Osteoblast (primary cell): ENCODE data around the gene AP1M2. TPM values are rescaled to one million over a fixed set of nuclear protein-coding genes. Genes with fewer than 3 reads are reported as not detected.
A peak's percentile ranks its signal among the peaks of the same experiment; 100 is the strongest.

Experiments used
- DNase-seq: peaks from one replicate; pipeline ENCODE4 v3.0.0; 2011; ENCODE audit warnings: low spot score, mixed read lengths; ENCODE audit not compliant: insufficient read length; ENCODE audit errors: missing footprints
- H2AFZ ChIP-seq: 2 replicates; pipeline ENCODE4 v1.6.0; 2011; ENCODE audit warnings: mild to moderate bottlenecking, low read length
- H3K27ac ChIP-seq: 2 replicates; pipeline ENCODE4 v1.5.1; 2011; ENCODE audit warnings: mild to moderate bottlenecking, low read depth, low read length, moderate library complexity
- H3K27me3 ChIP-seq: 2 replicates; pipeline ENCODE4 v1.6.0; 2012; ENCODE audit warnings: mild to moderate bottlenecking, control low read depth, inconsistent platforms, low read length, moderate library complexity; ENCODE audit not compliant: insufficient read depth
- H3K36me3 ChIP-seq: 2 replicates; pipeline ENCODE4 v1.5.1; 2011; ENCODE audit warnings: mild to moderate bottlenecking, low read length, control low read depth, moderate library complexity; ENCODE audit not compliant: insufficient read depth
- H3K4me1 ChIP-seq: 2 replicates; pipeline ENCODE4 v1.5.1; 2011; ENCODE audit warnings: mild to moderate bottlenecking, low read length, control low read depth, moderate library complexity; ENCODE audit not compliant: insufficient read depth
- H3K4me2 ChIP-seq: 2 replicates; pipeline ENCODE4 v1.6.0; 2011; ENCODE audit warnings: mild to moderate bottlenecking, low read length; ENCODE audit not compliant: insufficient read depth
- H3K4me3 ChIP-seq: fragments of 200-600 bp; sonication (generic); 3 replicates; pipeline ENCODE4 v1.5.1; 2012; ENCODE audit warnings: mild to moderate bottlenecking, low read length, inconsistent platforms; ENCODE audit not compliant: insufficient read depth
- H3K79me2 ChIP-seq: 2 replicates; pipeline ENCODE4 v1.6.0; 2012; ENCODE audit warnings: mild to moderate bottlenecking, low read length, control low read depth, inconsistent platforms; ENCODE audit not compliant: insufficient read depth
- H3K9me3 ChIP-seq: 2 replicates; pipeline ENCODE4 v1.5.1; 2011; ENCODE audit warnings: low read depth, low read length, control low read depth
- H4K20me1 ChIP-seq: 2 replicates; pipeline ENCODE4 v1.6.0; 2012; ENCODE audit warnings: mild to moderate bottlenecking, low read length, control low read depth; ENCODE audit not compliant: insufficient read depth
- total RNA-seq: library from RNA; depleted of rRNA; stranded (reverse); fragments of >200 nt; gene quantifications from 2 replicates; pipeline ENCODE4 v1.2.3, GENCODE V29; 2012
- TF ChIP-seq, protein P1 (sequence below): IDR thresholded peaks from 2 replicates; pipeline ENCODE4 v1.5.1; 2011; ENCODE audit warnings: mild to moderate bottlenecking, low read depth, low read length, moderate library complexity; ENCODE audit errors: extremely low read depth

Gene AP1M2
- total RNA-seq, 1 donor: 0.72 TPM

DNA sequence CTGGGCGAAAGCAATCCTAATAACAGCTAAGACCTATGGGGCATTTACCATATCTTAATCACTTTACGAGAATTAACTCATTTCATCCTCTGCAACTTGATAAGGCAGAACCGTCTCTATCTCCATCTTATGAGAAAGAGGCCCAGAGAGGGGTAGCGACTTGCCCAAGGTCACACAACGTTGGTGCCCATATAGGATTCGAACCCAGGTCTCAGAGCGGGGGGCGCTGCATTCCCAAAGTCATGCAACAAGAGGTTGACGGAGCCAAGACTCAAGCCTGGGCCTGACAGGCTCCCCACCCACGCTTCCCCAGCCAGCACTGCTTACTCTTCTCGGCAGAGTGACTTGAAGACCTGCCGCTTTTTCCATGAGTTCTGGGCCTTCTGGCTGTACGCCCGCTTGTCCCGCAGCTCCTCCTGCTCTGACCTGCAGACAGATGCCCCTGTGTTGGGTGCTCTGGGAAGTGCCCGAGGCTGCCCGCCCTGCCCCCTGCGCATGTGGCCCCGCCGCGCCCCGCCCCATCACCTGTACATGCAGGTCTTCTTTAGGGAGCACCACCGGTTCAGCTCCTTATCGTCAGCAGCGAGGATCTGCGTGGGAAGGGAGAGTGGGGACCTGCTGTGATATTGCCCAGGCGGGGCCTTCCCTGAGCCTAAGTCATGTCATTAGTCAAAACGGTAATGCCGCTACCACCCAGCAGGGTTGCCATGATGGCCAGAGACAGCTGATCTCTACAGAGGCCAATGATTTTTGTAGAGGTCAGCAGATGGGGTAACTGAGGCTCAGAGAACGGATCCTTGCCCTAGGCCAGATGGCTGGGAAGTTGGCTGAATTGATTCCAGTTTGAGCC, 32.1 kb downstream of the AP1M2 start:
- H3K4me1 ChIP-seq: no peaks in the 10 kb centered on the region
- H3K27ac ChIP-seq: no peak overlapping the region
- no peak for DNase-seq
- H3K4me3 ChIP-seq: no peak overlapping the region
- H3K4me2 ChIP-seq: no peak overlapping the region
- TF ChIP-seq, protein P1, sequence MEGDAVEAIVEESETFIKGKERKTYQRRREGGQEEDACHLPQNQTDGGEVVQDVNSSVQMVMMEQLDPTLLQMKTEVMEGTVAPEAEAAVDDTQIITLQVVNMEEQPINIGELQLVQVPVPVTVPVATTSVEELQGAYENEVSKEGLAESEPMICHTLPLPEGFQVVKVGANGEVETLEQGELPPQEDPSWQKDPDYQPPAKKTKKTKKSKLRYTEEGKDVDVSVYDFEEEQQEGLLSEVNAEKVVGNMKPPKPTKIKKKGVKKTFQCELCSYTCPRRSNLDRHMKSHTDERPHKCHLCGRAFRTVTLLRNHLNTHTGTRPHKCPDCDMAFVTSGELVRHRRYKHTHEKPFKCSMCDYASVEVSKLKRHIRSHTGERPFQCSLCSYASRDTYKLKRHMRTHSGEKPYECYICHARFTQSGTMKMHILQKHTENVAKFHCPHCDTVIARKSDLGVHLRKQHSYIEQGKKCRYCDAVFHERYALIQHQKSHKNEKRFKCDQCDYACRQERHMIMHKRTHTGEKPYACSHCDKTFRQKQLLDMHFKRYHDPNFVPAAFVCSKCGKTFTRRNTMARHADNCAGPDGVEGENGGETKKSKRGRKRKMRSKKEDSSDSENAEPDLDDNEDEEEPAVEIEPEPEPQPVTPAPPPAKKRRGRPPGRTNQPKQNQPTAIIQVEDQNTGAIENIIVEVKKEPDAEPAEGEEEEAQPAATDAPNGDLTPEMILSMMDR: no peak
- H4K20me1 ChIP-seq: peaks cover 3% of the 10 kb centered on the region
- no peaks in the 10 kb centered on the region for H3K27me3 ChIP-seq
- H3K9me3 ChIP-seq: no peaks in the 10 kb centered on the region
- peaks cover 53% of the 10 kb centered on the region for H3K36me3 ChIP-seq
- no peak overlapping the region for H2AFZ ChIP-seq
- H3K79me2 ChIP-seq: no peaks in the 10 kb centered on the region

DNA sequence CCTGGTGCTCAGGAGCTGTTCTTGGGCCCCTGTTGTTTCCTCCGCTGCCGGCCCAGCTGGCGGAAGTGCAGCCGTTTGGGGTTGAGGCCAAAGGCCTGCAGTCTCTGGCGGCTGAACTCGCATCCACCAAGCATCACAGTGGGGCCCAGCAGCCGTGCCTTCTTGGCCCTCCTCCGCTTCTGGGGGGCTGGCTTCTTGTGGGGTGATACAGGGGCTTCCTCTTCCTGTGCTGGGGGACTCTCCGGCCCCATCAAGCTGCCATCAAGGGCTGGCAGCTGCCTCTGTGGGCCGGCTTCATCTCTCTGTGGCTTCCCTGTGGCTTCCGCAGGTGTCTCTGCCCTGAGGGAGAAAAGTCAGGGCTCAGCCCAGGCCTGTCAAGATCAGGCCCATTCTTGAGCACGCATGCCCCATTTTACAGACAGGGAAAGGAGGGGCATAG, 33.1 kb downstream of the AP1M2 start:
- TF ChIP-seq, protein P1: no peak
- Histone ChIP-seq H3K79me2 (no peaks in the 10 kb centered on the region), H3K9me3 (no peaks in the 10 kb centered on the region), H4K20me1 (peaks cover 3% of the 10 kb centered on the region), H3K27ac (no peak overlapping the region), H3K4me2 (no peak overlapping the region), H3K4me1 (no peaks in the 10 kb centered on the region), H3K4me3 (no peak overlapping the region), H3K27me3 (no peaks in the 10 kb centered on the region), H3K36me3 (peaks cover 45% of the 10 kb centered on the region), H2AFZ (no peak overlapping the region)
- peak; percentile 66 for DNase-seq

DNA sequence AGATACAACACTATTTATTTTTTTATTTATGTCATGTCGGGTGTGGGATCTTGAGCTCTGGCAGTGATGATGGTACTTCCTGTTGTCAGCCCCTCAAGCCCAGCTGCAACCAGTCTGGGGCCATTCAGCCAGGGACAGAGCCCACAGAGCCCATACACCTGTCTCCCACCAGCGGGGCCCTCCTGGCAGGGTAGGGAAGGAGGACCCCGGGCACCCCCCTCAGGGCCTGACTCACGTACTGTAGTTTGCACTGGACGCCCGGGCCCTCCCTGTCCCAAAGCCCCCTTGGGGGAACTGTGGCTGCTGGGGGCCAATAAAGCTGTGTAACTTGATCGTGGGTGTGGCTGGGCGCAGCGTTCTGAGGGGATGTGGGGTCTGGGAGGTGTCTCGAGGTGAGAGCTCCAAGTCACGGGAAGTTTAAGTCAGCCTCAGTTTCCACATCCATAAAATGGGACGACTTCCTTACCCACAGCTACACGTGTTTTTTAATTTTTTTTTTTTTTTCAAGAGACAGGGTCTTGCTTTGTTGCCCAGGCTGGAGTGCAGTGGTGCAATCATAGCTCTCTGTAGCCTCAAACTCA, 33.9 kb downstream of the AP1M2 start:
- Histone ChIP-seq H4K20me1 (peaks cover 3% of the 10 kb centered on the region), H3K79me2 (no peaks in the 10 kb centered on the region), H3K9me3 (no peaks in the 10 kb centered on the region), H2AFZ (no peak overlapping the region), H3K27me3 (no peaks in the 10 kb centered on the region), H3K4me1 (no peaks in the 10 kb centered on the region), H3K4me3 (no peak overlapping the region), H3K36me3 (peaks cover 45% of the 10 kb centered on the region), H3K4me2 (no peak overlapping the region), H3K27ac (no peak overlapping the region)
- TF ChIP-seq, protein P1: no peak
- DNase-seq: peak; percentile 77

DNA sequence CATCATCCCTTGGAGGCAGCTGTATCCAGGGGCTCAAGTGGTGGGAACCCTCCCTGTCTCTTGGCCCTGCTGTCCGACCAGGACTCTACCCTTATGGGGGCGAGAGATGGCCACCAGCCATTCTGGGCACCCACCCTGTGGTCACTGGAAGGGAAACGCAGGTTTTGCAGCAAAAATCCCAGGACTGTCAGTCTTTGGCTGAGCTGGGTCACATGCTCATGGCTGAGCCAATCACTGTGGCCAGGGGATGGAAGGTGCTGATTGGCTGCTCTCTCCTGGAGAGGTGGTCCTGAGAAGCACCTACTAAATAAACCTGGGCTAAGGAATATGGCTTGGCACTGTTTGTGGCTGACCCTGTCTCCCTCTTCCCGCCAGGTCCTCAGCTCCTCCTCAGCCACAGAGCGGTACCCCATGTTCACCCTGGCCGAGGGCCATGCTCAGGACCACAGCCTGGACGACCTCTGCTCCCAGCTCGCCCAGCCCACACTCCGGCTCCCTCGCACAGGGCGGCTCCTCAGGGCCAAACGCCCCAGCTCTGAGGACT, 34.5 kb downstream of the AP1M2 start:
- Histone ChIP-seq H3K4me1 (no peaks in the 10 kb centered on the region), H3K27me3 (no peaks in the 10 kb centered on the region), H2AFZ (no peak overlapping the region), H3K36me3 (peaks cover 41% of the 10 kb centered on the region), H3K4me3 (no peak overlapping the region), H4K20me1 (peaks cover 3% of the 10 kb centered on the region), H3K4me2 (no peak overlapping the region), H3K9me3 (no peaks in the 10 kb centered on the region), H3K79me2 (no peaks in the 10 kb centered on the region), H3K27ac (no peak overlapping the region)
- TF ChIP-seq, protein P1: no peak
- peak; percentile 96 for DNase-seq
